NCI-H510A treated with DMSO at 0.1 percent for 48 hours (cell line): Measurements from ENCODE around the gene PCDHGB5.
"Not testable (repeated sequence)": the region's sequence is repeated elsewhere in the genome, so short reads cannot be mapped to it uniquely, and the experiment has no call there.

Experiments
- DNase-seq: peaks from one replicate; lab custom pipeline; 2025; lab: John Stamatoyannopoulos, UW

PCDHGB5 gene

GRCh38 chr5:141382469-141383294 is 15.1 kb upstream of the PCDHGB5 start, which contains the start of gene PCDHGA7:
Gene PCDHGA7 (plus strand): TSS chr5:141382742. CDS start chr5:141382900, 158 bp downstream.
- peak; percentile 24 for DNase-seq

GRCh38 chr5:141383345-141383744 is 14.4 kb upstream of the PCDHGB5 start:
- DNase-seq, result no peak

GRCh38 chr5:141384471-141385267 is 13.1 kb upstream of the PCDHGB5 start:
- no peak for DNase-seq

- not testable (repeated sequence) for DNase-seq
These were observed 10.0 kb upstream of the PCDHGB5 start, which contains the start of gene PCDHGB4 for GRCh38 chr5:141387557-141388311. Gene PCDHGB4 (plus strand): TSS chr5:141387698. CDS start chr5:141387885, 187 bp downstream.

- DNase-seq, result no peak
These were observed 9.1 kb upstream of the PCDHGB5 start for GRCh38 chr5:141388661-141389060.

- no peak for DNase-seq
These were observed 8.3 kb upstream of the PCDHGB5 start for GRCh38 chr5:141389153-141390042.

GRCh38 chr5:141392429-141393198 is 5.1 kb upstream of the PCDHGB5 start, which contains the start of gene PCDHGA8:
Gene PCDHGA8 (plus strand): TSS chr5:141392633. CDS start chr5:141392814, 181 bp downstream.
- no peak for DNase-seq

- DNase-seq, result no peak
These were observed 4.5 kb upstream of the PCDHGB5 start for GRCh38 chr5:141393267-141393666.

- DNase-seq, result not testable (repeated sequence)
These were observed 3.2 kb upstream of the PCDHGB5 start for GRCh38 chr5:141394401-141395187.

GRCh38 chr5:141398608-141399007 is 861 bp downstream of the PCDHGB5 start:
- DNase-seq, result no peak

- no peak for DNase-seq
These were observed 2.0 kb downstream of the PCDHGB5 start for GRCh38 chr5:141399555-141400258.

- DNase-seq, result peak; percentile 6
These were observed 5.0 kb downstream of the PCDHGB5 start, which contains the start of gene PCDHGA9 for GRCh38 chr5:141402553-141403243. Gene PCDHGA9 (plus strand): TSS chr5:141402778. CDS start chr5:141402953, 175 bp downstream.

GRCh38 chr5:141403387-141403786 is 5.6 kb downstream of the PCDHGB5 start:
- no peak for DNase-seq

- DNase-seq, result not testable (repeated sequence)
These were observed 10.2 kb downstream of the PCDHGB5 start, which contains the start of gene PCDHGB6 for GRCh38 chr5:141407790-141408505. Gene PCDHGB6 (plus strand): TSS chr5:141408021. CDS start chr5:141408203, 182 bp downstream.

- no peak for DNase-seq
These were observed 12.0 kb downstream of the PCDHGB5 start for GRCh38 chr5:141409598-141410306.

GRCh38 chr5:141411575-141411974 is 13.8 kb downstream of the PCDHGB5 start:
- DNase-seq, result no peak
